Kidney tubule cell (primary cell): Measurements from ENCODE around the gene COL25A1.
A peak's percentile ranks its signal among the peaks of the same experiment; 100 is the strongest.

ENCODE experiments used
- DNase-seq: peaks from one replicate; pipeline ENCODE4 v3.0.0-alpha.2; 2018; ENCODE audit warnings: low spot score

COL25A1 gene

DNA sequence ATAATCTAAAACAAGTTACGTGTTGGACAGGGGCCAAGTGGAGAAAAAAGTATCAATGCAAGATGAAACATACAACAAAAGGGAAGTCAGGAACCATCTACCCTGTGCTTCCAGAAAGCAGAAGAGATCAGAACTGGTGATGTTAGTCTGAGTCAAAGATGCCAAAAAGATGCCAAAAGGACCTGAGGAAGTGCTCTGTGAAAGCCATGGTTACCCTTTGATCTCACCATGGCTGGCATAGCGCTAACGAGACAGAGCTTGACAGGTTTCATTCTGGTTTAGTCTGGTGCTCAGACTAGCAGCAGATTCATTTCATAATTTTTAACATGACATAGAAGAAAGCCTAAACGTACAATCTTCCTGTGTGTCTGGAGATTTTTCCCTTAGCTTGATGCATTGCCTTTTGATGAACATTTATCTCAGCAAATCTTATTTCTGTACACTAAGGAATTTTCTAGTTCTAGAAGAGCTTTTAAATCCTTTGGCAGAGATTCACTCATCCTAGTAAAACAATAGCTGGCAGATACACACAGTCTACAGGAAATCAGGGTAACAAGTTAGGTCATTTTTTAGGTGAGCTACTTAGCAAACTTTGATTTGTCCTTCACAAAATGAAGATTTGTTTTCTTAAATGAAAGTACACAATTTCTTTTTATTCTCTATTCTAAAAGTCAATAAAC is 87.7 kb downstream of the COL25A1 start:
- no peak for DNase-seq

DNA sequence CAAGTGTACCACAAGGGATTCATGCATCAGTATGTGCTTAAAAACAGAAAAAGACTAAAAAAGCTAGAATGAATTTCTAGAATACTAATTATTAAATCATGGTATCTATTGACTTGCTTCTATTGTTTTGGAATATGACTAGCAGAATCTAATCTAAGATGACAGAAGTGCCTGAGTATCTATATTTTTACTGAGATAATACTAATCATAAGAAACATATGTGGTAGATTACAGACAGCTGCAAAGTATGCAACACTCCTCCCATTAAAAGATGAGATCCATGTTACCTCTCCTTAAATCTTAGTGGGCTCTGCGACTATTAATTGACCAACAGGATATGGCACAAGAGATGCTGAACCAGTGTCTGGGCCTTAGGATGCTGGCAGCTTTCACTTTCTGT is 89.4 kb downstream of the COL25A1 start:
- no peak for DNase-seq

- peak; percentile 9 for DNase-seq
These were observed 90.8 kb downstream of the COL25A1 start for GRCh38 chr4:109211671-109212070.

DNA sequence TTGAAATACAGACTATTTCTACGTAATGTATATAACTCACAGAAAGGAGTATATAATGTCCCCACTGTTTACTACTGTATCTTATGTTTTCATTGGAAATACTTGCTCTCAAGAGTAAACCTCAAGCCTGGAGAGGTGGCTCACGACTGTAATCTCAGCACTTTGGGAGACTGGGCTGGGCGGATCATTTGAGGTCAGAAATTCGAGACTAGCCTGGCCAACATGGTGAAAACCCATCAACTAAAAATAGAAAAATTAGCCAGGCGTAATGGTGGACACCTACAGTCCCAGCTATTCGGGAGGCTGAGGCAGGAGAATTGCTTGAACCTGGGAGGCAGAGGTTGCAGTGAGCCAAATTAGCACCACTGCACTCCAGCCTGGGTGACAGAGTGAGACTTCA is 92.8 kb downstream of the COL25A1 start:
- DNase-seq, result no peak

GRCh38 chr4:109207898-109208297 is 94.6 kb downstream of the COL25A1 start:
- no peak for DNase-seq

GRCh38 chr4:109207061-109207460 is 95.4 kb downstream of the COL25A1 start:
- DNase-seq, result no peak

- no peak for DNase-seq
These were observed 95.8 kb downstream of the COL25A1 start for GRCh38 chr4:109206620-109207019.

- no peak for DNase-seq
These were observed 97.3 kb downstream of the COL25A1 start for GRCh38 chr4:109205186-109205585.

GRCh38 chr4:109199585-109199984 is 102.9 kb downstream of the COL25A1 start:
- DNase-seq, result no peak

DNA sequence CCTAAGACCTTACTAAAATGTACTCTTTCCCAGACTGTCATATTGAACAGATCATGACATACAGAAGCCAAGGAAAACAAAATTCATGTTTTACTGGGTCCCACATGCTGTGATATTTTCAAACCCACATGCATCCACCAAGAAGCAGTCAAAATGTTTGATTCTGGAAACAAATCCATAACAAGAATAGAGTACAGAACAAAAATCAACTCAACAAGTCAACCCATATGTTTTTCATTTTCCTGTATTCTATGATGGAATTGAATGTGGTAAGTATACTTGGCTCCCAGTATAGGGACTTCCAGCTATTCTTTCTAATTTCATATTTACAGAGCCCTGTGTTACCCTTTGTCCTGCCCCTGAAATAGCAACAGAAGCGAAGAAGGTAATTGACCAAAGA is 106.8 kb downstream of the COL25A1 start:
- no peak for DNase-seq

DNA sequence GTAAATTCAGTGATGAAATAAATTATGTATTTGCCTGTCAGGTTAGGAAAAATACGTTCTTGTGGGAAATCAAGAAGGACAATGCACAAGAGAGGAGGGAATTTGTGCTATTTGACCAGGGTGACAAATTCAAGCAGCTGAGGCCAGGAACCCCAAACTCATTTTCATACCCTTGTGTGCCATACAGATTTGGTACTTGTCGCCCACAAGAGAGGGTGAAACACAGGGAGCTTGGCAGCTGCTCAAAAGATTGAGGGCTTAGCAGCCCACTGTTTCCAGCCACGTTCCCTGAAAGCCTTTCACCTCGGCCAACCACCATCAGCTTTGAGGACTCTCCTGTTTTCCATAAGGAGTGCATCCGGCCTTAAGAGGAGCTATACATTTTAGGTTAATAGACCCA is 111.2 kb downstream of the COL25A1 start:
- no peak for DNase-seq

GRCh38 chr4:109186458-109186945 is 116.0 kb downstream of the COL25A1 start:
- no peak for DNase-seq

DNA sequence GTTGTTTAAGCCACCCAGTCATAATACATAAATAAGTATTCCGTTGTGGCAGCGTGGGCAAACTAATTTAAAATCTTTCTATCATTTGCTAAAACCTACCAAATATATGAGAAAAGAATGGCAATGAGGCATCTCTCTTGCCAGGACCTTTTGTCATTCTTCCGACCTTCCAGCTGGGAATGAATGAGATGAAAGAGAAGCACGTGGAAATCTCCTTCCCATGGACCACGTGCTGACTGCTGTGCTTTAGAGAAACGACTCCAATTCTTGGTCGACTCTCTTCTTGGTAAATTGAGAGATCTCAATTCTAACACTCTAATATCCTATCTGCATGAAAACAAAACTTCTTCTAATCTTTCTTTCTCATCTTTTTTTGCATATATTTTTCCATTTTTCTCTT is 116.5 kb downstream of the COL25A1 start:
- no peak for DNase-seq

GRCh38 chr4:109185548-109185947 is 116.9 kb downstream of the COL25A1 start:
- DNase-seq, result no peak

GRCh38 chr4:109184491-109184961 is 117.9 kb downstream of the COL25A1 start:
- peak; percentile 5 for DNase-seq

GRCh38 chr4:109183931-109184490 is 118.4 kb downstream of the COL25A1 start:
- no peak for DNase-seq

DNA sequence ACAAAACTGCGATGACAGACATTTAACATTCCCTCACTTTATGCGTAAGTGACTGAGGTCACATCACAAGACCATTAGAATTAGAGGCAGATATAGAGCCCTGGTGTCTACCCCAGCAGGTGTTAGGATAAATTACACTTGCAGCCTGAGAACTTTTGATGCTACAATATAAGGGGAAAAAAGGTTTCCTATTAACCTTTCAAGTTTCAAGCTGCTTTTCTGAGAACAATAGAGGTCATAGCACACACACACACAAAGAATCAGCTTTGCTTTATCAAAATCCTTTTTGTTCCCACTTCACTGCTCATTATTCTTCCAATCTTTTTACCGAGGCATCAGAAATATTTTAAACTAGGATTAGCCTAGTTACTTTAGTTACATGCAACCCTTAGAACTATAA is 119.8 kb downstream of the COL25A1 start:
- DNase-seq, result no peak

GRCh38 chr4:109179061-109179460 is 123.4 kb downstream of the COL25A1 start:
- no peak for DNase-seq

GRCh38 chr4:109177096-109177810 is 125.2 kb downstream of the COL25A1 start:
- no peak for DNase-seq

DNA sequence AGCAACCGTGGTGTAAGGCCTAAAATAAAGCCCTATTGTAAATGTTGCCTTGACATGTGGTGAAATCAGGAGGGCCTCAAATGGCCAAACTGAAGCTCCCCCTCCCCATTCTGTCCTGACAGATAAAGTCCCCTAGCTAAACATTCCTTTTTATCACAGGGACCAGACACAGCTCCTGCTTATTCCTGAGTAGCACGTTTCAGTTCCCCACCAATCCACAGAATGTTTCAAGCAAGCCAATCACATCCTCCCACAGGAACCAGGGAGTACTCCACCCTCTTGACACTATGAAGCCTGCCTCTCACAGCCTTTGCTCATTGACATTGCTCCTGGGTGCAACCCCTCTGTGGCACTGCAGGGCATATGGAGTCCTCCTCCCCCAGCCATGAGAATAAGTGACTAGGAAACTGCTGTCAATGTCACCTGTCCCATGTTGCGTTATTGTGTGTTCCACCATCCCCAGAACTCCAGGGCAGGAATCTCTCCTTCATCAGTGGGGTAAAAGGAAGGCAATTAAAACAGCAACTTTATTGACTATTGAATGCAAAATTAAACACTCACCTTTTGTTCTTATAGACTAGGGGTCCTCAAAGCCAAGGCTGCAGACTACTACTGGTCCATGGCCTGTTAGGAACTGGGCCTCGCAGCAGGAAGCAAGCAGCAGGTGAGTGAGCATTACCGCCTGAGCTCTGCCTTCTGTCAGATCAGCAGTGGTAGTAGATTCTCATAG is 128.1 kb downstream of the COL25A1 start:
- DNase-seq, result no peak

GRCh38 chr4:109172301-109172700 is 130.2 kb downstream of the COL25A1 start:
- no peak for DNase-seq

DNA sequence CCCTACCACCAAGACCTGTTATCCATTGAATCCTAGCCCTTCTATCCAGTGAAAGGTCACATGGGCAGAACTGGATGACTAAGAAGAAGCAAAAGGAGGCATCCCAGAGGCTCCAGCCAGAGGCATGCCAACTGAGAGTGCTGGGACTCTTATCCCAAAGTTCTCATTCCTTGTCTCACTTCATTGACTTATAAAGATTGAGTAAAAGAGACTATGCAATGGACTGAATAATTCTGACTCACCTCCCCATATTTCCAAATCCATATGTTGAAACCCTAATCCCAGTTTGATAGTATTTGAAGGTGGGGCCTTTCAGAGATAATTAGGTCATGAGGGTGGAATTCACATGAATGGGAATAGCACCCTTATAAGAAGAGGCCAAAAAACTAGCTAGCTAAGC is 131.4 kb downstream of the COL25A1 start:
- DNase-seq, result no peak

DNA sequence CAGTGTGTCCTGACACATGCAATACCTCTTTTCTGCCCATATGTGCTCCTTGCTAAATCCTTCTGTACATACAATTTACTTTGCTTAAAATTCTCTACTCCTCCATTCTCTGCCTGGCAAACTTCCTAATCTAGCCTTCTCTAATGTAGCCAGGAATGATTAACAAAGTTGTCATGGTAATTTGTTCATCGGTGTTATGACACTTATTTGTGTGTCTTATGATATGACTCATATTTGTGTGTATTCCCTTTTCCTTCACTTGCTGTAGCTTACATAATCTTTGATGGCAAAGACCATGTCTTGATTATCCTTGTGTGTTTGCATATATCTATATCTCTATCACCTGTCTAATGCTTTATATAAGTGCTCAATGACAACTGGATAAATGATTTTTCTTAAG is 133.3 kb downstream of the COL25A1 start:
- peak; percentile 30 for DNase-seq
